Activated T-helper 17 cell treated with anti-CD3 and anti-CD28 coated beads, Interleukin-2, amount 50 U/mL, for 72 hours (primary cell): ENCODE data around the gene LRMDA. TPM values are rescaled to one million over a fixed set of nuclear protein-coding genes. Genes with fewer than 3 reads are reported as not detected.
"Not testable (repeated sequence)": the region's sequence is repeated elsewhere in the genome, so short reads cannot be mapped to it uniquely, and the experiment has no call there.

Experiments used
- ATAC-seq: fragments of 150-1000 bp; cut with Tn5 transposase; replicated peaks from 2 replicates; pipeline ENCODE4 v1.10.0; 2021; ENCODE audit warnings: mild to moderate bottlenecking, moderate library complexity
- H3K27ac Mint-ChIP-seq: one replicate; pipeline ENCODE4 v1.8.0; 2022; ENCODE audit warnings: mixed read lengths
- H3K27me3 Mint-ChIP-seq: one replicate; pipeline ENCODE4 v1.8.0; 2022; ENCODE audit warnings: mixed read lengths
- H3K36me3 Mint-ChIP-seq: one replicate; pipeline ENCODE4 v1.8.0; 2022; ENCODE audit warnings: low read depth, mild to moderate bottlenecking, mixed read lengths
- H3K4me1 Mint-ChIP-seq: one replicate; pipeline ENCODE4 v1.8.0; 2022; ENCODE audit warnings: mixed read lengths
- H3K4me3 Mint-ChIP-seq: one replicate; pipeline ENCODE4 v1.8.0; 2022; ENCODE audit warnings: mild to moderate bottlenecking, mixed read lengths
- H3K9me3 Mint-ChIP-seq: one replicate; pipeline ENCODE4 v1.8.0; 2022; ENCODE audit warnings: mixed read lengths
- total RNA-seq, 2 donors: library from RNA; stranded (reverse); gene quantifications; one replicate each; pipeline ENCODE4 v1.2.3, GENCODE V29; 2022

The LRMDA gene
- total RNA-seq, 2 donors from 2014 or later = not detected

GRCh38 chr10:76492678-76493472 lies 1061.5 kb downstream of the LRMDA start:
- ATAC-seq = no peak
- Mint-ChIP-seq H3K4me1 (no peaks in the 10 kb centered on the region), H3K27ac (no peak overlapping the region), H3K4me3 (no peak overlapping the region), H3K9me3 (peaks cover 20% of the 10 kb centered on the region), H3K27me3 (no peaks in the 10 kb centered on the region), H3K36me3 (no peaks in the 10 kb centered on the region)

- Mint-ChIP-seq H3K4me3 (no peak overlapping the region), H3K27ac (no peak overlapping the region), H3K4me1 (no peaks in the 10 kb centered on the region), H3K27me3 (no peaks in the 10 kb centered on the region), H3K9me3 (peaks cover 3% of the 10 kb centered on the region), H3K36me3 (no peaks in the 10 kb centered on the region)
- no peak for ATAC-seq
Measured at GRCh38 chr10:76497666-76498065, 1066.2 kb downstream of the LRMDA start.

GRCh38 chr10:76504823-76505222 lies 1073.4 kb downstream of the LRMDA start:
- H3K36me3 Mint-ChIP-seq = no peaks in the 10 kb centered on the region
- H3K27ac Mint-ChIP-seq = no peak overlapping the region
- H3K4me1 Mint-ChIP-seq = no peaks in the 10 kb centered on the region
- ATAC-seq = no peak
- H3K9me3 Mint-ChIP-seq = peaks cover 8% of the 10 kb centered on the region
- H3K4me3 Mint-ChIP-seq = no peak overlapping the region
- H3K27me3 Mint-ChIP-seq = no peaks in the 10 kb centered on the region

- Mint-ChIP-seq H3K27ac (no peak overlapping the region), H3K4me1 (no peaks in the 10 kb centered on the region), H3K27me3 (no peaks in the 10 kb centered on the region), H3K4me3 (no peak overlapping the region), H3K36me3 (no peaks in the 10 kb centered on the region), H3K9me3 (peaks cover 6% of the 10 kb centered on the region)
- ATAC-seq = no peak
Measured at GRCh38 chr10:76509446-76509845, 1078.0 kb downstream of the LRMDA start.

GRCh38 chr10:76514321-76514720 lies 1082.9 kb downstream of the LRMDA start:
- Mint-ChIP-seq H3K9me3 (no peaks in the 10 kb centered on the region), H3K4me3 (no peak overlapping the region), H3K36me3 (no peaks in the 10 kb centered on the region), H3K4me1 (no peaks in the 10 kb centered on the region), H3K27me3 (no peaks in the 10 kb centered on the region), H3K27ac (no peak overlapping the region)
- ATAC-seq = no peak

- H3K4me1 Mint-ChIP-seq = no peaks in the 10 kb centered on the region
- no peaks in the 10 kb centered on the region for H3K36me3 Mint-ChIP-seq
Measured at GRCh38 chr10:76514869-76515268, 1083.4 kb downstream of the LRMDA start.

GRCh38 chr10:76522547-76522946 lies 1091.1 kb downstream of the LRMDA start:
- Mint-ChIP-seq H3K27ac (no peak overlapping the region), H3K27me3 (no peaks in the 10 kb centered on the region), H3K36me3 (no peaks in the 10 kb centered on the region), H3K4me3 (no peak overlapping the region), H3K4me1 (no peaks in the 10 kb centered on the region), H3K9me3 (peaks cover 3% of the 10 kb centered on the region)
- no peak for ATAC-seq

More at GRCh38 chr10:76514869-76515268, 1083.4 kb downstream of the LRMDA start:
- Mint-ChIP-seq H3K4me3 (no peak overlapping the region), H3K27ac (no peak overlapping the region), H3K9me3 (no peaks in the 10 kb centered on the region), H3K27me3 (no peaks in the 10 kb centered on the region)
- ATAC-seq = no peak

GRCh38 chr10:76523246-76523645 lies 1091.8 kb downstream of the LRMDA start:
- Mint-ChIP-seq H3K27ac (no peak overlapping the region), H3K9me3 (peaks cover 3% of the 10 kb centered on the region), H3K36me3 (no peaks in the 10 kb centered on the region), H3K4me3 (no peak overlapping the region), H3K4me1 (no peaks in the 10 kb centered on the region), H3K27me3 (no peaks in the 10 kb centered on the region)
- no peak for ATAC-seq

GRCh38 chr10:76523791-76524351 lies 1092.4 kb downstream of the LRMDA start:
- no peak for ATAC-seq
- no peak overlapping the region for H3K4me3 Mint-ChIP-seq
- H3K36me3 Mint-ChIP-seq = no peaks in the 10 kb centered on the region
- no peaks in the 10 kb centered on the region for H3K27me3 Mint-ChIP-seq
- no peaks in the 10 kb centered on the region for H3K4me1 Mint-ChIP-seq
- H3K9me3 Mint-ChIP-seq = peaks cover 3% of the 10 kb centered on the region
- H3K27ac Mint-ChIP-seq = no peak overlapping the region

- H3K4me3 Mint-ChIP-seq, H3K36me3 Mint-ChIP-seq, H3K27ac Mint-ChIP-seq, H3K4me1 Mint-ChIP-seq, H3K27me3 Mint-ChIP-seq, ATAC-seq: not testable (repeated sequence)
- H3K9me3 Mint-ChIP-seq = peaks cover 13% of the 10 kb centered on the region
Measured at GRCh38 chr10:76526833-76527232, 1095.4 kb downstream of the LRMDA start.

- no peak for ATAC-seq
- H3K27me3 Mint-ChIP-seq = no peaks in the 10 kb centered on the region
- no peak overlapping the region for H3K4me3 Mint-ChIP-seq
- H3K36me3 Mint-ChIP-seq = no peaks in the 10 kb centered on the region
- H3K4me1 Mint-ChIP-seq = no peaks in the 10 kb centered on the region
- no peak overlapping the region for H3K27ac Mint-ChIP-seq
- H3K9me3 Mint-ChIP-seq = no peaks in the 10 kb centered on the region
Measured at GRCh38 chr10:76540331-76540730, 1108.9 kb downstream of the LRMDA start.

GRCh38 chr10:76540786-76541185 lies 1109.4 kb downstream of the LRMDA start:
- no peaks in the 10 kb centered on the region for H3K9me3 Mint-ChIP-seq
- H3K4me1 Mint-ChIP-seq = no peaks in the 10 kb centered on the region
- no peak overlapping the region for H3K27ac Mint-ChIP-seq
- no peaks in the 10 kb centered on the region for H3K27me3 Mint-ChIP-seq
- no peak overlapping the region for H3K4me3 Mint-ChIP-seq
- H3K36me3 Mint-ChIP-seq = no peaks in the 10 kb centered on the region
- no peak for ATAC-seq

- H3K27ac Mint-ChIP-seq = no peak overlapping the region
- no peaks in the 10 kb centered on the region for H3K36me3 Mint-ChIP-seq
- no peaks in the 10 kb centered on the region for H3K27me3 Mint-ChIP-seq
- H3K4me3 Mint-ChIP-seq = no peak overlapping the region
- no peaks in the 10 kb centered on the region for H3K4me1 Mint-ChIP-seq
- H3K9me3 Mint-ChIP-seq = no peaks in the 10 kb centered on the region
- ATAC-seq = no peak
Measured at GRCh38 chr10:76541852-76542251, 1110.4 kb downstream of the LRMDA start.

- H3K27me3 Mint-ChIP-seq = peaks cover under 1% of the 10 kb centered on the region
- H3K4me1 Mint-ChIP-seq = no peaks in the 10 kb centered on the region
- no peaks in the 10 kb centered on the region for H3K9me3 Mint-ChIP-seq
- no peaks in the 10 kb centered on the region for H3K36me3 Mint-ChIP-seq
- H3K27ac Mint-ChIP-seq = no peak overlapping the region
- ATAC-seq = no peak
- no peak overlapping the region for H3K4me3 Mint-ChIP-seq
Measured at GRCh38 chr10:76542307-76542930, 1111.0 kb downstream of the LRMDA start.

GRCh38 chr10:76543655-76544054 lies 1112.2 kb downstream of the LRMDA start:
- Mint-ChIP-seq H3K9me3 (no peaks in the 10 kb centered on the region), H3K4me3 (no peak overlapping the region), H3K4me1 (no peaks in the 10 kb centered on the region), H3K27ac (no peak overlapping the region), H3K27me3 (peaks cover 6% of the 10 kb centered on the region), H3K36me3 (no peaks in the 10 kb centered on the region)
- no peak for ATAC-seq
